ENCODE measurements around the gene PCDH9. TPM values are rescaled to one million over a fixed set of nuclear protein-coding genes. Genes with fewer than 3 reads are reported as not detected.

Gene PCDH9
- total RNA-seq, 1 donor from 2014 or later = 13.9 TPM

GRCh38 chr13:66415444-66415843 is 814.7 kb downstream of the PCDH9 start:
- no peak for DNase-seq (ENCODE audit: low read depth)

- DNase-seq (ENCODE audit: low read depth) = no peak
Measured at GRCh38 chr13:66414066-66414800, 815.9 kb downstream of the PCDH9 start.

GRCh38 chr13:66410314-66410713 is 819.8 kb downstream of the PCDH9 start:
- DNase-seq (ENCODE audit: low read depth) = no peak

- DNase-seq (ENCODE audit: low read depth) = no peak
Measured at GRCh38 chr13:66409542-66409941, 820.6 kb downstream of the PCDH9 start.

GRCh38 chr13:66407128-66407527 is 823.0 kb downstream of the PCDH9 start:
- DNase-seq (ENCODE audit: low read depth) = no peak

- DNase-seq (ENCODE audit: low read depth) = peak; percentile 93
Measured at GRCh38 chr13:66405908-66406802, 824.0 kb downstream of the PCDH9 start.

- no peak for DNase-seq (ENCODE audit: low read depth)
Measured at GRCh38 chr13:66402546-66402945, 827.6 kb downstream of the PCDH9 start.

- no peak for DNase-seq (ENCODE audit: low read depth)
Measured at GRCh38 chr13:66402066-66402465, 828.1 kb downstream of the PCDH9 start.

- DNase-seq (ENCODE audit: low read depth) = no peak
Measured at GRCh38 chr13:66400292-66400691, 829.8 kb downstream of the PCDH9 start.

- DNase-seq (ENCODE audit: low read depth) = no peak
Measured at GRCh38 chr13:66399873-66400272, 830.3 kb downstream of the PCDH9 start.

- DNase-seq (ENCODE audit: low read depth) = peak; percentile 62
Measured at GRCh38 chr13:66397133-66397532, 833.0 kb downstream of the PCDH9 start.

GRCh38 chr13:66391322-66391721 is 838.8 kb downstream of the PCDH9 start:
- no peak for DNase-seq (ENCODE audit: low read depth)

GRCh38 chr13:66378894-66379293 is 851.2 kb downstream of the PCDH9 start:
- DNase-seq (ENCODE audit: low read depth) = no peak

- DNase-seq (ENCODE audit: low read depth) = no peak
Measured at GRCh38 chr13:66377569-66377968, 852.6 kb downstream of the PCDH9 start.

- no peak for DNase-seq (ENCODE audit: low read depth)
Measured at GRCh38 chr13:66375756-66376155, 854.4 kb downstream of the PCDH9 start.

- no peak for DNase-seq (ENCODE audit: low read depth)
Measured at GRCh38 chr13:66369666-66370065, 860.5 kb downstream of the PCDH9 start.

- no peak for DNase-seq (ENCODE audit: low read depth)
Measured at GRCh38 chr13:66367356-66367755, 862.8 kb downstream of the PCDH9 start.

GRCh38 chr13:66365101-66365500 is 865.0 kb downstream of the PCDH9 start:
- DNase-seq (ENCODE audit: low read depth) = peak; percentile 75

- DNase-seq (ENCODE audit: low read depth) = no peak
Measured at GRCh38 chr13:66364346-66364745, 865.8 kb downstream of the PCDH9 start.

- DNase-seq (ENCODE audit: low read depth) = no peak
Measured at GRCh38 chr13:66362485-66362884, 867.7 kb downstream of the PCDH9 start.

- DNase-seq (ENCODE audit: low read depth) = no peak
Measured at GRCh38 chr13:66359910-66360552, 870.1 kb downstream of the PCDH9 start.

- no peak for DNase-seq (ENCODE audit: low read depth)
Measured at GRCh38 chr13:66359393-66359792, 870.7 kb downstream of the PCDH9 start.

All from myocyte (in vitro differentiated cells).